B cell (primary cell): ENCODE measurements around the gene ADH1B. TPM values are rescaled to one million over a fixed set of nuclear protein-coding genes. Genes with fewer than 3 reads are reported as not detected.
"Not testable (repeated sequence)": the region's sequence is repeated elsewhere in the genome, so short reads cannot be mapped to it uniquely, and the experiment has no call there.

Experiments used
- ATAC-seq: fragments of 200-7000 bp; cut with Tn5 transposase; one replicate; pipeline ENCODE4 v1.10.0; 2021; ENCODE audit warnings: low read depth, mild to moderate bottlenecking, moderate number of reproducible peaks, moderate library complexity
- CTCF ChIA-PET: fragments of 350-600 bp; sonication (Branson Sonifier 250); formaldehyde crosslinking; loops from one replicate; lab custom pipeline; 2021; ENCODE audit warnings: antibody characterized with exemption, inconsistent platforms; lab: Charles Lee
- POLR2A ChIA-PET: fragments of 350-600 bp; sonication (Branson Sonifier 250); formaldehyde crosslinking; loops from one replicate; lab custom pipeline; 2021; ENCODE audit warnings: antibody characterized with exemption; lab: Charles Lee
- DNase-seq: peaks from one replicate; pipeline ENCODE4 v3.0.0; 2013
- H2AFZ ChIP-seq: 2 replicates; pipeline ENCODE4 v1.6.1; 2012; ENCODE audit warnings: mild to moderate bottlenecking, low read depth, low read length; ENCODE audit not compliant: insufficient read depth, poor library complexity, severe bottlenecking
- H3K27ac ChIP-seq, 2 donors: 1 replicate in 1 of 2; 2 replicates in 1 of 2; pipeline ENCODE4 v1.5.1; 2012 to 2013; ENCODE audit warnings: low read length in 2 of 2, mild to moderate bottlenecking in 2 of 2, moderate library complexity in 1 of 2
- H3K27me3 ChIP-seq, 4 experiments: fragments of 200-600 bp in 1 of 4; sonication (generic) in 1 of 4; replicated peaks in 1 of 4; 1 replicate in 2 of 4; 2 replicates in 2 of 4; pipeline versions ENCODE4 v1.6.1 to v1.7.0; 2013 to 2016; ENCODE audit warnings: low read length in 3 of 4, mild to moderate bottlenecking in 2 of 4, mixed read lengths in 1 of 4, moderate library complexity in 1 of 4; ENCODE audit not compliant: insufficient read depth in 4 of 4, control insufficient read depth in 3 of 4; ENCODE audit errors: control extremely low read depth in 1 of 4
- H3K36me3 ChIP-seq, 2 experiments: replicated peaks in 1 of 2; 1 replicate in 1 of 2; 2 replicates in 1 of 2; pipeline versions ENCODE4 v1.6.1 to v1.7.1; 2013; ENCODE audit warnings: low read length in 1 of 2; ENCODE audit not compliant: insufficient read depth in 2 of 2, control insufficient read depth in 1 of 2; ENCODE audit errors: control extremely low read depth in 1 of 2, extremely low read depth in 1 of 2
- H3K4me1 ChIP-seq, 2 donors: fragments of 200-600 bp in 1 of 2; sonication (generic) in 1 of 2; 1 replicate in 1 of 2; 2 replicates in 1 of 2; pipeline versions ENCODE4 v1.5.1 to v1.6.1; 2013 to 2017; ENCODE audit warnings: low read length in 2 of 2; ENCODE audit not compliant: control insufficient read depth in 2 of 2, insufficient read depth in 2 of 2
- H3K4me2 ChIP-seq: replicated peaks from 2 replicates; pipeline ENCODE3; 2012; ENCODE audit warnings: mild to moderate bottlenecking, low read depth, low read length; ENCODE audit not compliant: poor library complexity, severe bottlenecking
- H3K4me3 ChIP-seq, 5 experiments: fragments of 200-600 bp in 1 of 5; sonication (generic) in 1 of 5; 1 replicate in 3 of 5; 2 replicates in 2 of 5; pipeline versions ENCODE4 v1.5.1 to v1.7.0; 2011 to 2016; ENCODE audit warnings: low read length in 4 of 5, mild to moderate bottlenecking in 4 of 5, low read depth in 2 of 5, control low read depth in 1 of 5, moderate library complexity in 1 of 5; ENCODE audit not compliant: insufficient read depth in 1 of 5; ENCODE audit errors: control extremely low read depth in 1 of 5, extremely low read depth in 1 of 5
- H3K79me2 ChIP-seq: fragments of 200-600 bp; sonication (generic); one replicate; pipeline ENCODE4 v1.6.0; 2016; ENCODE audit warnings: low read length; ENCODE audit not compliant: control insufficient read depth, insufficient read depth
- H3K9ac ChIP-seq: fragments of 200-600 bp; sonication (generic); 2 replicates; pipeline ENCODE4 v1.6.1; 2017; ENCODE audit warnings: mild to moderate bottlenecking, low read length, moderate library complexity
- H3K9me3 ChIP-seq, 3 donors: one replicate each; pipeline versions ENCODE4 v1.6.1 to v1.7.1; 2013; ENCODE audit warnings: low read length in 2 of 3; ENCODE audit not compliant: control insufficient read depth in 2 of 3, insufficient read depth in 1 of 3; ENCODE audit errors: control extremely low read depth in 1 of 3
- H4K20me1 ChIP-seq: 2 replicates; pipeline ENCODE4 v1.6.0; 2012; ENCODE audit warnings: mild to moderate bottlenecking, low read length; ENCODE audit not compliant: insufficient read depth, control insufficient read depth, poor library complexity, severe bottlenecking
- H3K27ac Mint-ChIP-seq: one replicate; pipeline ENCODE4 v1.8.0; 2021; ENCODE audit warnings: mixed read lengths
- H3K27me3 Mint-ChIP-seq: one replicate; pipeline ENCODE4 v1.8.0; 2021; ENCODE audit warnings: mixed read lengths
- H3K4me1 Mint-ChIP-seq: one replicate; pipeline ENCODE4 v1.8.0; 2021; ENCODE audit warnings: mixed read lengths
- H3K4me3 Mint-ChIP-seq: one replicate; pipeline ENCODE4 v1.8.0; 2021; ENCODE audit warnings: mixed read lengths
- H3K9me3 Mint-ChIP-seq: one replicate; pipeline ENCODE4 v1.8.0; 2022; ENCODE audit warnings: mixed read lengths; ENCODE audit not compliant: insufficient read depth
- CTCF ChIP-seq: fragments of 200-600 bp; IDR thresholded peaks from one replicate; pipeline ENCODE4 v1.8.0; 2022; ENCODE audit warnings: antibody characterized with exemption, mild to moderate bottlenecking
- EZH2 ChIP-seq: IDR thresholded peaks from 2 replicates; pipeline ENCODE4 v1.6.1; 2012; ENCODE audit warnings: borderline replicate concordance, low read depth, mild to moderate bottlenecking, moderate library complexity, low read length; ENCODE audit not compliant: insufficient read depth, poor library complexity, severe bottlenecking
- WGBS: methylation state at CpG from one replicate; pipeline ENCODE4 v1.1.5; 2013; ENCODE audit warnings: missing lambda C conversion rate; ENCODE audit not compliant: insufficient coverage; 5-methylcytosine and 5-hydroxymethylcytosine counted together
- intact Hi-C: fragments of 100-400 bp; cut with micrococcal nuclease; formaldehyde crosslinking; loops from one replicate; pipeline ENCODE4 v1.10.0; 2022
- polyA plus RNA-seq: library from polyadenylated mRNA; depleted of rRNA; stranded (reverse); fragments of >200 nt; gene quantifications from 2 replicates; pipeline ENCODE4 v1.2.3, GENCODE V29; 2012
- total RNA-seq, 2 donors: library from RNA; stranded (reverse); fragments of 120-200 nt in 1 of 2; gene quantifications; 1 replicate in 1 of 2; 2 replicates in 1 of 2; pipeline versions ENCODE4 v1.2.3 to v1.2.4, GENCODE V29; 2013 to 2022

ADH1B gene
- total and polyA plus RNA-seq, 2 donors (not counting 1 experiment from before 2014, with no cell fraction given): not detected

DNA sequence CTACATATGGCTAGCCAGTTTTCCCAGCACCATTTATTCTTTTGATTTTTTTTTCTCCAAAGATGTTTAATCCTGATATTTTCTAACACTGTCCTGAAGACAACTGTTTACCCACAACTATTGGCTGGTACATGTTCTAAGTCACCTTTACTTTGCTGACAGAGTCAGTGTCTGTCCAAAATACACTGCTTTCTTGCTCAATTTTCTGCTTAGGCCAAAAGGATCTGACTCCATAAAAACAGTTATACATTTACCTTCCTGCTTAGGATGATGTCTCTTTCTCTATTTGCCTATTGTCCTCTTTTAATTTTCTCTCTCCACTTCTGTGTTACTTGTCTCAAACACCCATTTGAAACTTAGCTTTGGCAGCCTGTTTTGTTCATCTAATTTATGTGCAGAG, 28.1 kb upstream of the ADH1B start:
- TF ChIP-seq CTCF (no peak), EZH2 (no peak)
- H3K36me3 ChIP-seq: no peaks in the 10 kb centered on the region
- ATAC-seq (no peak), DNase-seq (no peak)
- Mint-ChIP-seq H3K4me3 (no peak overlapping the region), H3K4me1 (no peaks in the 10 kb centered on the region), H3K27ac (no peak overlapping the region), H3K9me3 (no peaks in the 10 kb centered on the region), H3K27me3 (no peaks in the 10 kb centered on the region)
- no peak overlapping the region for H3K4me2 ChIP-seq
- no peak overlapping the region for H3K27ac ChIP-seq
- no peaks in the 10 kb centered on the region for H3K27me3 ChIP-seq
- H3K9ac ChIP-seq: no peak overlapping the region
- no peaks in the 10 kb centered on the region for H3K79me2 ChIP-seq
- ChIA-PET CTCF (no interaction called here), POLR2A (no interaction called here)
- no peaks in the 10 kb centered on the region for H3K4me1 ChIP-seq
- no peak overlapping the region for H2AFZ ChIP-seq
- intact Hi-C loops: no loop called here
- H3K9me3 ChIP-seq: no peaks in the 10 kb centered on the region
- H4K20me1 ChIP-seq: no peaks in the 10 kb centered on the region
- no peak overlapping the region for H3K4me3 ChIP-seq

GRCh38 chr4:99342624-99343023, 21.4 kb upstream of the ADH1B start:
- H3K27me3 ChIP-seq, H3K4me1 Mint-ChIP-seq, CTCF ChIA-PET, H3K4me1 ChIP-seq, DNase-seq, H3K9me3 Mint-ChIP-seq, H3K36me3 ChIP-seq, intact Hi-C loops, H3K9ac ChIP-seq, H3K79me2 ChIP-seq, H3K4me2 ChIP-seq, H3K4me3 ChIP-seq, H3K27ac ChIP-seq, H2AFZ ChIP-seq, ATAC-seq, H3K4me3 Mint-ChIP-seq, H4K20me1 ChIP-seq, H3K9me3 ChIP-seq, H3K27me3 Mint-ChIP-seq, POLR2A ChIA-PET, H3K27ac Mint-ChIP-seq: not testable (repeated sequence)
- WGBS: 67% methylated on average over 1 of the region's 7 CpGs
